ENCODE data around the gene NRG4.
"Not testable (repeated sequence)": the region's sequence is repeated elsewhere in the genome, so short reads cannot be mapped to it uniquely, and the experiment has no call there.

NRG4 gene

DNA sequence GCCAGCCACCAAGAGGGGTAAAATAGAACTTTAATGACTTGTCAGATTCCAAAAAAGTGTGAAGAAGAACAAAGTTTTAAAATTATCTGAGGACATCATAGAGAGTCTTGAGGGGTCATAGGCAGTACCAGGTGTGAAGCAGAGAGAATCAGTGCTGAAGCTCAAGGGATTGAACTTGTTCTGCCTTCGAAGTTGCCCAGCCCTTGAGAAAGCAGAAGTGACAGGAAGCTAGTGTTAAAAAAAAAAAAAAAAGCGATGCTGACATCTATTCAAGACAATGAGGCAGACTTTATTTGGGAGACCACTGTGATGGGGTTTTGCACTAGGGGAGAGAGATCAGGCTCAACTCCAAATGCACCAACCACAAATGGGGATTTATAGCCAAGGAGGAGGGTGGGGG lies 86.8 kb downstream of the NRG4 start:
- no peak for DNase-seq

- no peak for DNase-seq
Measured at GRCh38 chr15:75924576-75924975, 87.6 kb downstream of the NRG4 start.

- no peak for DNase-seq
Measured at GRCh38 chr15:75923756-75924155, 88.5 kb downstream of the NRG4 start.

GRCh38 chr15:75921732-75922703 lies 90.2 kb downstream of the NRG4 start:
- no peak for DNase-seq

DNA sequence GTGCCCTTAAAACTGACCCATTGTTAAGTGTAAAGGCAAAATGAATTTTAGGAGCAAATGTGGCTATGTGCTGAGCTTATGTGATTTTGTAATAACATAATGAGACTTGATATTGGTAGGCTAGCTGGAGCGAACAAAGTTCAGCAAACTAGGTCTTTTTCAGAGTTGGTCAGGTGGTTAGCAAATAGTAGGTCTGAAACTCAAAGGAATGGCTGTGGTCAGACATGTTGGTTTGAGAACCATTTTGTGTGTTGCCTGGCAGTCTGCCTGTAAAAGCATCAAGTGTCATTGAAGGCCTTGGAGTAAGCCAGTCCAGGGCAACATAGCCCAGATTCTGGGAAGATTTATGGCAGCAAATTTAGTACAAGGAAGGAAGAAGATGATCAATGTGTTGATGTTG lies 92.1 kb downstream of the NRG4 start:
- no peak for DNase-seq

DNA sequence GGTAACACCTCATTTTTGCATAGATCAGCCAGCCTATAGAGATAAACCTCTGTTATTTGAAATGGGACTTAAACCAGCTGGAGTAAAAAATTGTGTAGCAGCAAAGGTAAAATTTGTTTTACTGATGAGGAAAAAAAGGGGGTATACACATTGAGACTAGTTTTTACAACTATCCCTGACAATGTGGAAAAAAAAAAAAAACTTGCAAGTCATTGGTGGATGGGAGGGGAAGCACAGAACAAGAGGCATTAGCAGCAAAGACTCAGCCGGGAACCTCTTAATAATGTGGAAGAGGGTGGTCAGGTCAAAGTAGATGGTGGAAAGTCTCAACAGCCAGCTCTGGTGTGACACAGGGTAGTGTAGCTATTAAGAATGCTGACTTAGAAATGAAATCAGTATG lies 94.1 kb downstream of the NRG4 start:
- DNase-seq, result no peak

DNA sequence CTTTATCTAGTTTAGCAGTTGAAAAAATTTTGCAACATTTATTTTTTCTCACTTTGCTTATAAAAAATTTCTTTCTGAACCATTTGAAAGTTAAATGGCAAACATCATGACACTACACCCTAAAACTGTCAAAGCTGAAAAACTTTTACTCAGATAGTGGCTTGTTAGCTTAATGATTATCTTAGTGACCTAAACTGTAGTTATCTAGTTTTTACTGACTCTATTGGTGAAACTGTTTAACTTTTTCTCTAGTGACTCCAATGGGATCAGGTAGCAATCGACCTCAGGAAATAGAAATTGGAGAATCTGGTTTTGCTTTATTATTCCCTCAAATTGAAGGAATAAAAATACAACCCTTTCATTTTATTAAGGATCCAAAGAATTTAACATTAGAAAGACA lies 95.2 kb downstream of the NRG4 start:
- DNase-seq, result no peak

DNA sequence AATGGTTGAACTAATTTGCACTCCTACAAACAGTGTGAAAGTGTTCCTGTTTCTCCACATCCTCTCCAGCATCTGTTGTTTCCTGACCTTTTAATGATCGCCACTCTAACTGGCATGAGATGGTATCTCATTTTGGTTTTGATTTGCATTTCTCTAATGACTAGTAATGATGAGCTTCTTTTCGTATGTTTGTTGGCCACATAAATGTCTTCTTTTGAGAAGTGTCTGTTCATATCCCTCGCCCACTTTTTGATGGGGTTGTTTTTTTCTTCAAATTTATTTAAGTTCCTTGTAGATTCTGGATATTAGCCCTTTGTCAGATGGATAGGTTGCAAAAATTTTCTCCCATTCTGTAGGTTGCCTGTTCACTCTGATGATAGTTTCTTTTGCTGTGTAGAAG lies 101.9 kb downstream of the NRG4 start:
- not testable (repeated sequence) for DNase-seq

GRCh38 chr15:75905231-75905630 lies 107.0 kb downstream of the NRG4 start:
- DNase-seq, result no peak

GRCh38 chr15:75903331-75904239 lies 108.6 kb downstream of the NRG4 start, which contains the start of gene FBXO22:
Gene FBXO22 (plus strand): TSS chr15:75903878. CDS start chr15:75903964, 86 bp downstream.
- peak; percentile 61 to 87 for DNase-seq

DNA sequence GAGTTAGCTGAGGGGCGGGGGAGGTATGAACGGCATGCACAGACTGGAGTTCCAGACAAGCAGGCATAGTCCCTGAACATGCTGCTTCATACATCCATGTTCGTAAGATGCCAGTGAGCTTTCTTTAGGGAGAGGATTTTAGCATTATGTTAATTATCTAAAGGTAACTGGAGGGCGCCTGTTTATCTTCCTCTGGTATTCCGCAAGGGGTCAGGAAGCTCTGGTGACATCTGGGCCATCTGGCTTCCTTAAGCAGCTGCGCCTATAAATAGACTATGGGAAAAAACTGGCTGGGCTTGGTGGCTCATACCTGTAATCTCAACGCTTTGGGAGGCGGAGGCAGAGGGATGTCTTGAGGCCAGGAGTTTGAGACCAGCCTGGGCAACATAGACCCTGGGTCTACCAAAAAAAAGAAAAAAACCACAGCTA lies 110.1 kb downstream of the NRG4 start:
- no peak for DNase-seq

DNA sequence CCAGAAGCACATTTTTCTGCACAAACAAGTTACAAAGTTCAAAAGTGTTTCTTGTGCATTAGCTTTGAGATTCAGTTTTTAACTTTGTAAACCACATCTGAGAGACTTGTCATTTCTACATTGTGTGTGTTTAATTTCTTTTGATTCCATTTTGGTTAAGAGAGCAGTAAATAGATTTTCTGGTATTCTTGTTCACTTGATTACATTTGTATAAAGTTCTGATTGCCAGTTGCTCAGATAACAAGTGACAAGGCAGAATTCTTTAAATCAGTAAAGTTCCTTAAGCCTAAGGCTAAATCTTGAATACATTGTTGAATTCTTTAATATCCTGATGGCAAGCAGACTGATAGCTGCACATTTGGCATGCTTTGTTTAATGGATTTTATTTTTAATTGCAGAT lies 111.6 kb downstream of the NRG4 start:
- no peak for DNase-seq

- DNase-seq, result no peak
Measured at GRCh38 chr15:75895731-75896130, 116.5 kb downstream of the NRG4 start.

DNA sequence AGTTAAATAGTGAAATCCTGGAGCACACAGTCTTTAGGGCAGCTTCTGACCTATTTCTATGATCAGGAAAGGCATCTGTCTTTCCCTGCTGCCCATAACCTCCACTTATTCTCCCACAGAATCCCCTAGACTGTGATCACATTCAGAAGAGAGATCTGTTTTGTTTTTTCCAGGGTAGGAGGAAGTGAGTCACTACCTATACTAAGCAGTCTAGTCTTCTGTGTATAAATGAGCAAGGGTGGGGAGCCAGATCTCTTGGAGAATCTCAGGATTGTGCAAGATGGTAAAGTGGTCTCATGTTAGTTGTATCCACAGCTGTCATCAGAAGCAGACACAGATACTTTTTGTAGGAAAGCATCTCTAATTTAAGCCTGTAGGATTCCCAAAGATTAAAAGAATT lies 120.3 kb downstream of the NRG4 start:
- no peak for DNase-seq
